K562 (cell line): Measurements from ENCODE around the gene ZNF622. TPM values are rescaled to one million over a fixed set of nuclear protein-coding genes. Genes with fewer than 3 reads are reported as not detected.

Experiments
- ATAC-seq: fragments of 200-7000 bp; cut with Tn5 transposase; 3 replicates; pipeline ENCODE4 v1.9.1; 2020; ENCODE audit warnings: moderate library complexity
- BruUV-seq: library from RNA; stranded (reverse); fragments of 400-500 nt; replicated peaks from 2 replicates; lab custom pipeline; 2021; lab: Mats Ljungman, UMichigan
- CTCF ChIA-PET: fragments of 300-600 bp; formaldehyde crosslinking; extraction: SDS; loops from one replicate; lab custom pipeline; 2021; ENCODE audit warnings: low intra/inter-chr PET ratio; lab: Yijun Ruan, JAX
- POLR2A ChIA-PET: fragments of 300-600, 350-650 bp; sonication (Branson Sonifier 250); formaldehyde crosslinking; extraction: SDS; loops from one replicate; lab custom pipeline; 2021; ENCODE audit warnings: antibody characterized with exemption, inconsistent platforms; lab: Yijun Ruan, JAX
- DNase-seq, 4 experiments: peaks; one replicate each; pipeline versions ENCODE4 v3.0.0 to v3.0.0-alpha.2; 2011 to 2018; ENCODE audit warnings: low spot score in 3 of 4, mixed read lengths in 3 of 4; ENCODE audit errors: extremely low read depth in 1 of 4
- FAIRE-seq: peaks from 2 replicates; lab custom pipeline; 2011; peaks lifted over from hg19 to GRCh38; lab: Jason Lieb, UNC
- H2AFZ ChIP-seq: 2 replicates; pipeline ENCODE4 v1.6.0; 2011; ENCODE audit warnings: low read depth, low read length, control low read depth, inconsistent platforms
- H3K27ac ChIP-seq: fragments of 200-600 bp; 3 replicates; pipeline ENCODE4 v1.8.0; 2011; ENCODE audit warnings: low read depth, mild to moderate bottlenecking, control low read depth, inconsistent platforms, low read length, moderate library complexity, mixed read lengths; ENCODE audit errors: extremely low read depth
- H3K27me3 ChIP-seq, 2 experiments: fragments of 300-600 bp in 1 of 2; 2 replicates in 1 of 2; 3 replicates in 1 of 2; pipeline versions ENCODE4 v1.6.0 to v1.8.0; 2011; ENCODE audit warnings: inconsistent platforms in 2 of 2, low read length in 2 of 2, mild to moderate bottlenecking in 1 of 2, mixed read lengths in 1 of 2, moderate library complexity in 1 of 2; ENCODE audit not compliant: control insufficient read depth in 2 of 2, insufficient read depth in 2 of 2
- H3K36me3 ChIP-seq: fragments of 300-600 bp; 3 replicates; pipeline ENCODE4 v1.8.0; 2011; ENCODE audit warnings: mild to moderate bottlenecking, low read length, inconsistent platforms; ENCODE audit not compliant: control insufficient read depth, insufficient read depth
- H3K4me1 ChIP-seq, 2 experiments: fragments of 200-600 bp in 1 of 2; replicated peaks in 1 of 2; 2 replicates in 1 of 2; 3 replicates in 1 of 2; pipeline versions ENCODE4 v1.5.1 to v1.8.0; 2011; ENCODE audit warnings: inconsistent platforms in 2 of 2, low read length in 2 of 2, mild to moderate bottlenecking in 1 of 2, mixed read lengths in 1 of 2, moderate library complexity in 1 of 2; ENCODE audit not compliant: control insufficient read depth in 2 of 2, insufficient read depth in 2 of 2
- H3K4me2 ChIP-seq: 2 replicates; pipeline ENCODE4 v1.6.1; 2011; ENCODE audit warnings: low read length, control low read depth, inconsistent platforms, mixed read lengths; ENCODE audit not compliant: insufficient read depth
- H3K4me3 ChIP-seq: fragments of 200-600 bp; sonication (generic), shearing (Covaris generic); 2 replicates; pipeline ENCODE4 v1.5.1; 2016; ENCODE audit warnings: control low read depth, inconsistent platforms
- H3K79me2 ChIP-seq: fragments of 200-600 bp; 3 replicates; pipeline ENCODE4 v1.8.0; 2011; ENCODE audit warnings: low read length, inconsistent platforms; ENCODE audit not compliant: control insufficient read depth, insufficient read depth
- H3K9ac ChIP-seq, 2 experiments: 2 replicates each; pipeline versions ENCODE4 v1.6.0 to v1.6.1; 2011; ENCODE audit warnings: low read depth in 2 of 2, low read length in 2 of 2, control low read depth in 1 of 2, inconsistent platforms in 1 of 2, mild to moderate bottlenecking in 1 of 2, mixed read lengths in 1 of 2; ENCODE audit not compliant: insufficient read depth in 1 of 2
- H3K9me1 ChIP-seq: one replicate; pipeline ENCODE4 v1.6.0; 2011; ENCODE audit warnings: inconsistent platforms, mild to moderate bottlenecking, low read length, moderate library complexity; ENCODE audit not compliant: control insufficient read depth, insufficient read depth
- H3K9me3 ChIP-seq: replicated peaks from 2 replicates; pipeline ENCODE4 v1.5.1; 2011; ENCODE audit warnings: low read depth, low read length, inconsistent platforms; ENCODE audit not compliant: control insufficient read depth, insufficient read depth
- H4K20me1 ChIP-seq: replicated peaks from 2 replicates; pipeline ENCODE4 v1.6.1; 2011; ENCODE audit warnings: low read length, inconsistent platforms, mixed read lengths; ENCODE audit not compliant: control insufficient read depth, insufficient read depth
- CREB3L1 ChIP-seq: fragments of 450-650 bp; IDR thresholded peaks from 2 replicates; pipeline ENCODE4 v1.6.1; 2014; ENCODE audit warnings: low read depth, mild to moderate bottlenecking, moderate library complexity, borderline replicate concordance
- CREBBP ChIP-seq: IDR thresholded peaks from one replicate; pipeline ENCODE4 v1.6.1; 2012; ENCODE audit warnings: low read depth, mild to moderate bottlenecking, control low read depth, inconsistent platforms, low read length
- ETV5 ChIP-seq: sonication (generic); formaldehyde crosslinking; IDR thresholded peaks from 2 replicates; pipeline ENCODE4 v1.4.0; 2020; ENCODE audit warnings: low read depth, mild to moderate bottlenecking, missing genetic modification reagents
- GATAD2A ChIP-seq: fragments of 450-650 bp; IDR thresholded peaks from 2 replicates; pipeline ENCODE4 v1.6.1; 2017
- MLLT1 ChIP-seq, 2 experiments: fragments of 450-650 bp; IDR thresholded peaks; 2 replicates each; pipeline ENCODE4 v1.6.1; 2016
- MYBL2 ChIP-seq, 2 experiments: fragments of 450-650 bp in 1 of 2; sonication (generic) in 1 of 2; formaldehyde crosslinking in 1 of 2; IDR thresholded peaks; 2 replicates each; pipeline versions ENCODE4 v1.6.1 to v1.8.1; 2017 to 2022; ENCODE audit warnings: borderline replicate concordance in 1 of 2, inconsistent platforms in 1 of 2, low read depth in 1 of 2, mild to moderate bottlenecking in 1 of 2, missing genetic modification reagents in 1 of 2, moderate library complexity in 1 of 2
- RBM22 ChIP-seq: fragments of 200-400 bp; formaldehyde crosslinking; IDR thresholded peaks from 2 replicates; pipeline ENCODE4 v1.6.1; 2018; ENCODE audit warnings: low read length, low read depth; ENCODE audit not compliant: poor library complexity, severe bottlenecking
- RNF2 ChIP-seq: sonication (generic); IDR thresholded peaks from 2 replicates; pipeline ENCODE4 v1.6.1; 2016
- TCF7 ChIP-seq: sonication (generic); IDR thresholded peaks from 2 replicates; pipeline ENCODE4 v1.6.1; 2016; ENCODE audit warnings: antibody characterized with exemption, borderline replicate concordance
- ZBTB5 ChIP-seq: fragments of 450-650 bp; IDR thresholded peaks from 2 replicates; pipeline ENCODE4 v1.6.1; 2017; ENCODE audit warnings: antibody characterized with exemption
- ZC3H4 ChIP-seq: sonication (generic); formaldehyde crosslinking; IDR thresholded peaks from 2 replicates; pipeline ENCODE4 v1.9.0; 2021; ENCODE audit warnings: missing genetic modification reagents, borderline replicate concordance
- ZNF134 ChIP-seq: fragments of 250-450 bp; sonication (Bioruptor Pico); conservative IDR thresholded peaks from 2 replicates; pipeline ENCODE4 v1.4.0; 2020
- ZNF699 ChIP-seq: fragments of 250-450 bp; sonication (Bioruptor Pico); IDR thresholded peaks from 2 replicates; pipeline ENCODE4 v1.8.0; 2021; ENCODE audit warnings: mild to moderate bottlenecking, moderate library complexity; ENCODE audit not compliant: insufficient replicate concordance
- ZNF778 ChIP-seq: fragments of 450-650 bp; formaldehyde crosslinking; IDR thresholded peaks from 2 replicates; pipeline ENCODE4 v1.4.0; 2020; ENCODE audit warnings: mild to moderate bottlenecking, moderate library complexity
- WGBS: fragments of 100-300 bp; shearing (Covaris generic); methylation state at CpG from one replicate; pipeline ENCODE4 v1.1.6; 2016; ENCODE audit warnings: low coverage, mixed read lengths; ENCODE audit not compliant: insufficient coverage; ENCODE audit errors: missing lambda C conversion rate; 5-methylcytosine and 5-hydroxymethylcytosine counted together
- in situ Hi-C: fragments of 300-500 bp; cut with MboI; formaldehyde crosslinking; loops from 4 replicates; pipeline ENCODE4 v1.15.0; 2018; ENCODE audit warnings: inconsistent platforms, mixed read lengths
- intact Hi-C: fragments of 100-400 bp; cut with micrococcal nuclease; formaldehyde crosslinking; loops from 2 replicates; pipeline ENCODE4 v1.14.2; 2022
- polyA plus RNA-seq, 8 experiments: library from polyadenylated mRNA; depleted of rRNA in 4 of 8; stranded (reverse) in 5 of 8; unstranded in 3 of 8; fragments of >200 nt; fragmentation: Nextera tagmentation in 2 of 8; fragmentation: Illumina TruSeq in 1 of 8; extraction: Ambion mirVana in 2 of 8; extraction: Trizol in 1 of 8; gene quantifications; 2 replicates each; pipeline versions ENCODE4 v1.2.1 to v1.2.3, GENCODE V29; 2011 to 2014; ENCODE audit warnings: inconsistent platforms in 1 of 8, missing spikeins in 1 of 8
- total RNA-seq, 7 experiments: library from RNA; depleted of rRNA in 6 of 7; stranded (reverse); fragments of >200 nt in 6 of 7; fragmentation: Illumina TruSeq in 2 of 7; extraction: Trizol in 2 of 7; gene quantifications; 2 replicates each; pipeline versions ENCODE4 v1.2.1 to v1.2.3, GENCODE V29; 2011 to 2021; ENCODE audit warnings: low replicate concordance in 1 of 7
- TF ChIP-seq, protein P1 (sequence below): IDR thresholded peaks from 2 replicates; pipeline ENCODE4 v1.6.1; 2014; ENCODE audit warnings: antibody characterized with exemption
- TF ChIP-seq, protein P2 (sequence below): IDR thresholded peaks from 2 replicates; pipeline ENCODE4 v1.6.1; 2011; ENCODE audit not compliant: insufficient read length; ENCODE audit errors: extremely low read depth

The ZNF622 gene
- total and polyA plus RNA-seq, 9 of the 15 experiments (the other 6 are each of a cell fraction or from before 2014, with no cell fraction given) = 9.6 to 51.5 (median 32.3) TPM

DNA sequence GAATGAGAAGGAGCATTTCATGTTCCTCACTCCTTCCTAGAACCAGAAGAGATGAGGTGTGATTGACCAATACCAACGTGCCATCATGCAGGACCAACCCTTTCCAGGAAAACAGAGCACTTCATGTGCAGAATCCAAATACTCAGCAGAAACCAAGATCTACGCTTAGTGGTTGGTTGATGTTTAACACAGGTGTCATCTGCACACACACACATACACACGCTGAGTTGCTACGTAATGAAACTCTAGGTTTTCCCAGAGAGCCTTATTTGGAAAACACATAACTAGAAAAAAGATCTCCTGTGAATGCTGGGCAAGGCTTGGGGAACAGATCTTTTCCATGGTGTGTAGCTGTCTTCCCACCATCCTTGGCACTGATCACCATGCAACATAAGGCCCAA is 21.1 kb upstream of the ZNF622 start:
- no peaks in the 10 kb centered on the region for H3K36me3 ChIP-seq
- no peaks in the 10 kb centered on the region for H3K9me1 ChIP-seq
- no peaks in the 10 kb centered on the region for H3K9me3 ChIP-seq
- BruUV-seq = no TSS peak
- no peak overlapping the region for H3K4me2 ChIP-seq
- no peaks in the 10 kb centered on the region for H3K79me2 ChIP-seq
- ChIA-PET POLR2A (no interaction called here), CTCF (no interaction called here)
- FAIRE-seq = no peak
- no peak for ATAC-seq
- 0% methylated on average over 4 of the region's 4 CpGs for WGBS
- intact Hi-C loops = loop anchor here (5.0 to 10.0 kb wide), 2 partner anchors 178 to 706 kb away; no protein-coding TSS in a partner anchor
- no peak overlapping the region for H2AFZ ChIP-seq
- no peaks in the 10 kb centered on the region for H4K20me1 ChIP-seq
- in situ Hi-C loops = no loop called here
- H3K27ac ChIP-seq = no peak overlapping the region
- no peak overlapping the region for H3K9ac ChIP-seq
- no peak for DNase-seq
- H3K4me3 ChIP-seq = no peak overlapping the region
- no peaks in the 10 kb centered on the region for H3K4me1 ChIP-seq
- peaks cover 10 to 18% of the 10 kb centered on the region in 2 experiments; a peak in 4 of 5 replicates for H3K27me3 ChIP-seq
- TF ChIP-seq ZC3H4 = no peak
- no peak for TF ChIP-seq RNF2
- TF ChIP-seq ZNF778 (CRISPR knock-in tag) = no peak
- no peak for TF ChIP-seq CREBBP
- TF ChIP-seq TCF7 = no peak
- no peak for TF ChIP-seq ZNF699 (CRISPR knock-in tag)
- TF ChIP-seq RBM22 = no peak
- TF ChIP-seq ZNF134 = no peak
- TF ChIP-seq, protein P1, sequence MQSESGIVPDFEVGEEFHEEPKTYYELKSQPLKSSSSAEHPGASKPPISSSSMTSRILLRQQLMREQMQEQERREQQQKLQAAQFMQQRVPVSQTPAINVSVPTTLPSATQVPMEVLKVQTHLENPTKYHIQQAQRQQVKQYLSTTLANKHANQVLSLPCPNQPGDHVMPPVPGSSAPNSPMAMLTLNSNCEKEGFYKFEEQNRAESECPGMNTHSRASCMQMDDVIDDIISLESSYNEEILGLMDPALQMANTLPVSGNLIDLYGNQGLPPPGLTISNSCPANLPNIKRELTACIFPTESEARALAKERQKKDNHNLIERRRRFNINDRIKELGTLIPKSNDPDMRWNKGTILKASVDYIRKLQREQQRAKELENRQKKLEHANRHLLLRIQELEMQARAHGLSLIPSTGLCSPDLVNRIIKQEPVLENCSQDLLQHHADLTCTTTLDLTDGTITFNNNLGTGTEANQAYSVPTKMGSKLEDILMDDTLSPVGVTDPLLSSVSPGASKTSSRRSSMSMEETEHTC = no peak
- TF ChIP-seq ZBTB5 = no peak
- TF ChIP-seq MLLT1 (IDR thresholded peaks at IDR 0.05) = no peak
- TF ChIP-seq CREB3L1 = no peak
- TF ChIP-seq, protein P2, sequence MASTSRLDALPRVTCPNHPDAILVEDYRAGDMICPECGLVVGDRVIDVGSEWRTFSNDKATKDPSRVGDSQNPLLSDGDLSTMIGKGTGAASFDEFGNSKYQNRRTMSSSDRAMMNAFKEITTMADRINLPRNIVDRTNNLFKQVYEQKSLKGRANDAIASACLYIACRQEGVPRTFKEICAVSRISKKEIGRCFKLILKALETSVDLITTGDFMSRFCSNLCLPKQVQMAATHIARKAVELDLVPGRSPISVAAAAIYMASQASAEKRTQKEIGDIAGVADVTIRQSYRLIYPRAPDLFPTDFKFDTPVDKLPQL = no peak
- no peak for TF ChIP-seq ETV5 (CRISPR knock-in tag)
- TF ChIP-seq GATAD2A = no peak
- no peak for TF ChIP-seq MYBL2 (IDR thresholded peaks at IDR 0.05; ENCODE audit: low read depth)
- TF ChIP-seq MYBL2 (CRISPR knock-in tag; IDR thresholded peaks at IDR 0.05; ENCODE audit: borderline replicate concordance) = no peak
